HFF-Myc (cell line): ENCODE results near the gene PNPLA4.

Source experiments
- DNase-seq: peaks from one replicate; pipeline ENCODE4 v3.0.0-alpha.2; 2011; ENCODE audit warnings: low read depth; ENCODE audit errors: extremely low read depth
- H3K4me3 ChIP-seq: replicated peaks from 2 replicates; pipeline ENCODE4 v1.5.1; 2011; ENCODE audit warnings: low read depth, mild to moderate bottlenecking, control low read depth, low read length
- CTCF ChIP-seq: IDR thresholded peaks from 2 replicates; pipeline ENCODE4 v1.5.1; 2012; ENCODE audit warnings: mild to moderate bottlenecking, low read depth, low read length, control low read depth; ENCODE audit errors: missing control alignments

PNPLA4 gene

GRCh38 chrX:7889135-7889534, 38.1 kb downstream of the PNPLA4 start:
- no peak overlapping the region for H3K4me3 ChIP-seq
- TF ChIP-seq CTCF, result no peak
- DNase-seq, result no peak

- no peak for DNase-seq
- TF ChIP-seq CTCF, result no peak
Observed at GRCh38 chrX:7876957-7877356, 50.3 kb downstream of the PNPLA4 start.

DNA sequence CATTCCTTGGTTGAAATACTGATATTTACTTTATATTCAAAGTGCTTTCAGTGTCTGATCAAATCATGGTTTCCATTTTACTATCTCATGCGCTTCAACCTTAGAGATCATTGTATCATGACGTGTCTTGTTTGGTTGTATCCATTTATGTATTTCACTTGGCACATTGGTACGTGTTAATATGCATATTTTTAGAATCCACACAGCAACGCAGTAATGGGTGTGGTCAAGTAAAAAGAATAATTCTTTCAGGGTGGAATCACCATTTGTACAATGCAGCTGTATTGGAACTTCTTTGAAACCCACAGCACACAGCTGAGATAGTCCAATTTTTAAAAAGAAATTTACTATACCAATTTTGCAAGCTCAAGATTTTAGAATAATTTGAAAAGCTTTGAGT, 55.2 kb downstream of the PNPLA4 start:
- H3K4me3 ChIP-seq, result no peak overlapping the region
- no peak for TF ChIP-seq CTCF
- no peak for DNase-seq

More at GRCh38 chrX:7876957-7877356, 50.3 kb downstream of the PNPLA4 start:
- H3K4me3 ChIP-seq, result no peak overlapping the region

- no peak for TF ChIP-seq CTCF
- no peak overlapping the region for H3K4me3 ChIP-seq
- no peak for DNase-seq
Observed at GRCh38 chrX:7852166-7852565, 75.0 kb downstream of the PNPLA4 start.
